GM06990 (cell line): ENCODE measurements around the gene EDN2.

ENCODE experiments used
- DNase-seq: peaks from one replicate; pipeline ENCODE4 v3.0.0-alpha.2; 2011; ENCODE audit not compliant: insufficient read length; ENCODE audit errors: extremely low read depth
- H3K27me3 ChIP-seq: replicated peaks from 2 replicates; pipeline ENCODE4 v1.6.0; 2011; ENCODE audit warnings: low read length; ENCODE audit not compliant: control insufficient read depth, insufficient read depth
- H3K36me3 ChIP-seq: 2 replicates; pipeline ENCODE4 v1.5.1; 2011; ENCODE audit warnings: low read length; ENCODE audit not compliant: control insufficient read depth, insufficient read depth
- H3K4me3 ChIP-seq: replicated peaks from 2 replicates; pipeline ENCODE4 v1.5.1; 2011; ENCODE audit warnings: low read depth, mild to moderate bottlenecking, control low read depth, low read length
- CTCF ChIP-seq: IDR thresholded peaks from 2 replicates; pipeline ENCODE4 v1.5.1; 2011; ENCODE audit warnings: low read length, control low read depth, mild to moderate bottlenecking, inconsistent platforms; ENCODE audit not compliant: insufficient read depth, poor library complexity, severe bottlenecking

EDN2 gene

GRCh38 chr1:41482001-41482765, 2.3 kb downstream of the EDN2 start:
- DNase-seq, result no peak
- Histone ChIP-seq H3K36me3 (no peaks in the 10 kb centered on the region), H3K27me3 (no peaks in the 10 kb centered on the region), H3K4me3 (no peak overlapping the region)
- no peak for TF ChIP-seq CTCF

GRCh38 chr1:41481109-41481775, 3.2 kb downstream of the EDN2 start:
- H3K36me3 ChIP-seq, result no peaks in the 10 kb centered on the region
- no peaks in the 10 kb centered on the region for H3K27me3 ChIP-seq
- DNase-seq, result no peak
- no peak overlapping the region for H3K4me3 ChIP-seq
- no peak for TF ChIP-seq CTCF

- Histone ChIP-seq H3K27me3 (no peaks in the 10 kb centered on the region), H3K36me3 (no peaks in the 10 kb centered on the region), H3K4me3 (no peak overlapping the region)
- TF ChIP-seq CTCF, result no peak
- no peak for DNase-seq
Measured at GRCh38 chr1:41480204-41481108, 4.0 kb downstream of the EDN2 start.

GRCh38 chr1:41479808-41480160, 4.7 kb downstream of the EDN2 start:
- no peak for DNase-seq
- no peaks in the 10 kb centered on the region for H3K27me3 ChIP-seq
- no peak overlapping the region for H3K4me3 ChIP-seq
- no peak for TF ChIP-seq CTCF
- no peaks in the 10 kb centered on the region for H3K36me3 ChIP-seq

GRCh38 chr1:41479000-41479807, 5.3 kb downstream of the EDN2 start:
- H3K36me3 ChIP-seq, result no peaks in the 10 kb centered on the region
- no peak overlapping the region for H3K4me3 ChIP-seq
- no peaks in the 10 kb centered on the region for H3K27me3 ChIP-seq
- no peak for TF ChIP-seq CTCF
- DNase-seq, result no peak
